ENCODE data around the gene FAM90A1.
"Not testable (repeated sequence)": the region's sequence is repeated elsewhere in the genome, so short reads cannot be mapped to it uniquely, and the experiment has no call there.

DNA sequence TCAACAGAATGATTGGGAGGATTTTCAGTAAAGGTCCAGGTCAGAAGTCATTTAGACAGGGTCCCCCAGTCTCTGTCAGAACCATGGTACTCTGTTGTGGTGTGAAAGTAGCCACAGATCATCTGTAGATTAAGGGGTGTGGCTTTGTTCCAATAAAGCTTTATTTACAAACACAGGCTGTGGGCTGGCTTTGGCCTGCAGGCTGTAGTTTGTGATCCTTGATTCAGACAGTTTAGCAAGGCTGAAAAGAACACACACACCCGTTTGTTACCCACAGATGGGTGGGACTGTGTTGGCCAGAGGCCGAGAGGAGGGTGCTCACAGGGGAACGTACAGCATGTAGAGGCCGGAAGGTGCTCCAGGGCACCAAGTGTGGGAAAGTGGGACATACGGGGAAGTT lies 3.6 kb upstream of the FAM90A1 start:
- not testable (repeated sequence) for TF ChIP-seq POLR2AphosphoS5, EP300, POLR2A (IDR thresholded peaks at IDR 0.05)
- TF ChIP-seq, protein P1, sequence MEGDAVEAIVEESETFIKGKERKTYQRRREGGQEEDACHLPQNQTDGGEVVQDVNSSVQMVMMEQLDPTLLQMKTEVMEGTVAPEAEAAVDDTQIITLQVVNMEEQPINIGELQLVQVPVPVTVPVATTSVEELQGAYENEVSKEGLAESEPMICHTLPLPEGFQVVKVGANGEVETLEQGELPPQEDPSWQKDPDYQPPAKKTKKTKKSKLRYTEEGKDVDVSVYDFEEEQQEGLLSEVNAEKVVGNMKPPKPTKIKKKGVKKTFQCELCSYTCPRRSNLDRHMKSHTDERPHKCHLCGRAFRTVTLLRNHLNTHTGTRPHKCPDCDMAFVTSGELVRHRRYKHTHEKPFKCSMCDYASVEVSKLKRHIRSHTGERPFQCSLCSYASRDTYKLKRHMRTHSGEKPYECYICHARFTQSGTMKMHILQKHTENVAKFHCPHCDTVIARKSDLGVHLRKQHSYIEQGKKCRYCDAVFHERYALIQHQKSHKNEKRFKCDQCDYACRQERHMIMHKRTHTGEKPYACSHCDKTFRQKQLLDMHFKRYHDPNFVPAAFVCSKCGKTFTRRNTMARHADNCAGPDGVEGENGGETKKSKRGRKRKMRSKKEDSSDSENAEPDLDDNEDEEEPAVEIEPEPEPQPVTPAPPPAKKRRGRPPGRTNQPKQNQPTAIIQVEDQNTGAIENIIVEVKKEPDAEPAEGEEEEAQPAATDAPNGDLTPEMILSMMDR (IDR thresholded peaks at IDR 0.05) = not testable (repeated sequence)

All from sigmoid colon (tissue), 4 donors.